Hypothalamus (tissue), 51 donors: ENCODE data around the gene RNF217.

Experiments
- DNase-seq, 51 donors: peaks; one replicate each; lab custom pipeline; 2025; lab: John Stamatoyannopoulos, UW

Gene RNF217

DNA sequence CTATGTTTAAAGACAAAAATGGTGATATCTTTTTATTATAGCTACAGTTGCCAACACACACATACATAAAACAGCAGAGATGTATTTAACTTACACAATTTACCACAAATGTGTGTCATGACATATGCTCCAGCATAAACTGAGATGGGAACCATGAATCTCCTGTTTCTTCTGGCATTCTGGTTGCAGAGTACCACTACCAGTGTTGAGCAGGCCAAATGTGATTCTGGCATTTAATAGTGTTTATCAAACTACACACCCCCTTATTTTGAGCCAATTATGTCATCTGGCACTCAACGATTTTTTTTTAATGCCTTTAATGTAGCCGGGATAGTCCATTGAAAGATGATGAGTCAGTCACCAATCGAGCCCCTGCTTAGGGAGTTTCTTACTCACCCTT, 132.3 kb downstream of the RNF217 start:
- no peak for DNase-seq

DNA sequence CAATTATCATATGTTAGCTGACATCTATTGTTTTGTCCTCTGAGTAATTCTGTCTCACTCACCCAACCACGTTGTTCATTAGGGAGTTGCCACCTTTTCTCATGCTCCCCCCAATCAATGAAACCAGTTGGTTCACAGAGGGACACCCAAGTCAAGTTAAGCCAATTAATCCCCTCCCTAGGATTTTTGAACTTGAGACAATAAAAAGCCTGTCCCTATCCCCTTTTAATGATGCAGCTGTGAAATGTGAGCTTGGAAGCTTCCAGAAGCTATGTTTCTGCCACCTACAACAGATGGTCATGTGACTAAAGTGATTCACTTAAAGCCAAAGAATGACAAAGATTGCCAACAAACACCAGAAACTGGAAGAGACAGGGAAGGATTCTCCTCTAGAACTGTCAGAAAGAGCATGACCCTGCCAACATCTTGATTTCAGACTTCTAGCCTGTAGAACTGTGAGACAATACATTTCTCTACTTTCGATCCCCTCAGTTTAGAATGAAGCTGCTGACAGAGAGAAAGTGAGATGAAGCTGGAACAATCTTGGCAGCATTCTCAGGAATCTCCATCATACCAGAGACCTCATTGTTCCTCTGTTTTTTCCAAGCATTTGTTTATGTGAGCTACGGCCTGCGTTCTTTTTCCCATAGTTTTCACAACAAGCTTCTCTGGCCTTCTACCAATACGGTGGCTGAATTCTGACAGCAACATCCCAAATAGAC, 133.5 kb downstream of the RNF217 start:
- DNase-seq = peak in 4 of 51 donors; percentile 23 to 78 (median 26)

DNA sequence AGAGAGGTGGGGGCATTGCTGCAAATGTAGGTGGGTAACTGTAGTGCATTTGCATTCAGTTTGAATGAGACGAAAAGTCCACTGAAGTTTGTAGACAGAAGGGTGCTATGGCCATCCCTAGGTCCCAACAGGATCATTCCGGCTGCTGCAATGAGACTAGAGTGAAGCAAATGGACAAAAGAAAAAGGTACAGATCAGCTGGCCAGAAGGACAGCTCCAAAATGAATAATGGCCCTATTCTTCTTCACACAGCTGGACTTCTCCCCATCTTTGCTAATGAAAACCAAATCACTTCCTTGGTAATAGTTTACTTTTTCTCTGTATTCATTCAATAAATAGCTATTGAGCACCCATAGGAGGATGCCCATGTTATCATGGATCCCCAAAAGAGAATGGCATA, 134.9 kb downstream of the RNF217 start:
- peak in 1 of 51 donors; percentile 24 for DNase-seq

DNA sequence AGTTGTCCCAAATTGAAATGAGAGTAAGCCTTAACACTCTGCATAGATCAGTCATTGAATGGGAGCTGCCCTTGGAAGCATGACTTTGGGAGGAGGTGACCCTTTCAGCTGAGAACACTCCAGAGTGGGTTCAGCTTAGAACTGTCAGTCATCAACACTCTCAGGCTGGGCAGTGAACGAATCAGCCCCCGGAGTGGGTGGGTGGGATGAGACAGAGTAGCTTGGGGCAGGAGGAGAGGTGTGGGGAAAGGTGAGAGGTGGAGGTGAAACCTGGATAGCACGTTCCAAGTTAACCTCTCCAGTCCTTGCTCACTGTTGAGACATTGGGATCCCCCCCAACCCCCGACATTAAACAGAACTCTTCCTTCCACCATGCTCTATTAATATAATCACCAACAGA, 136.0 kb downstream of the RNF217 start:
- no peak for DNase-seq

DNA sequence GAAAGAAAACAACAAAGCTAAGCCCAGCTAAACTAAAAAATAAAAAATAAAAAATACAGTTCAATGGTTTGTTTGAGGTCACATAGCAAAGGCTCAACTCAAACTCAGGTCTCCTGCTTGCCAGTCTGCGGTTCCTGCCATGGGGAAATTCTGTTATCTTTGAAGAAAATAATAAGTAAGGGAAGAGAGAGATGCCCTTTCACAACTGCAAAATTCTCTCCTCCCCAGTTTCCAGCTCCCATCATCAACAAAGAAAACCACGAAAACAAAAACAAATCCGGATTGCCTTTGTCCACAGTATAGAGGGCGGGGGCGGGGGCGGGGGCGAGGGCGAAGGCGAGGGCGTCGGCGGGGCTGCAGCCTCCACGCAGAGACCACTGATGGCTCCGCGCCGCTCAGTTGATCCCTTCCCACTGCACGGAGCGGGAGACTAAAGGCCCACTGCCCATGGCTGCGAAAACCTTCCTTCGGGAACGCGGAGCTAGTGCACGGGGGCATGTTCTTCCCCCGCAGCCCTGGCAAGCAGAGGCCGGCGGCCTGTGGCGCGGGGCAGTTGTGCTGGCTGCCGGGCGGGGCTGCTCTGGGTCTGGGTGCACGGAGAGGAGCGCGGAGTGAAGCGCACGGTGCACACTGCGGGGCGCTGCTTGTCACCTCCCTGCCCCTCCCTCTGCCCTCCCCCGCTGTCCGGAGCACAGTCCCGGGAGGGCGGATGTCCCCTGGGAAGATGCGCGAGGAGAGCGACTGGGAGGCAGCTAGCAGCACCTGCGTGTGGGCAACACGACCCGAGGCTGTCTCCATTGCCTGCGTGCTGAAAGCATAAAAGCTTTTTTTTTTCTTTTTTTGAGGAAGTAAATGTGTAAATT, 137.2 kb downstream of the RNF217 start:
- DNase-seq = peak in 46 of 51 donors; percentile 8 to 82 (median 57)

DNA sequence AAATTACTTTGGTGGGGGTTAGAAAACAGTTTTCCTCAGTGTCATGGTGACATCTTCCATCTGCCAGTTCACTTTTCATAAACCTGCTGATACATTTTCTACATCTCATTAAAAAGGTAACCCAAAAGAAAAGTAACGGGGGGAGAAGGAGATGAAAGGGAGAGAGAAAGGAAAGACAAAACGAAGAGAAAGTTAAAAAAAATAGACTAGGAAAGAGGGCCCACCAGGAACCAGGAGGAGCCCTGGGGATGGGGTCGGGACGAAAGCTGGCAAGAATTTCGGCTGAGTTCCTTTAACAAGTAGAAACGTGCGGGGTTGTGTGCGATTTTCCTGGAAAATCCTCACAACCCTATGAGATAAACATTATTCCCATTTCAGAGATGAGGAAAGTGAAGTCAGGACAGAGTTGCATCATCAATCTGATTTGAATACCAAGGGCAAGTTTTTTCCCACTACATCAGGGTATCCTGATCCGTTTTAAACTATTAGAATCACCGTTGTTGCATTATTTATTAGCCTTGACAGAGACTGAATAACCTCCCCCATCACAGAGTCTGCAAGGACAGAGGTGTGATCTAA, 137.9 kb downstream of the RNF217 start:
- DNase-seq = no peak

DNA sequence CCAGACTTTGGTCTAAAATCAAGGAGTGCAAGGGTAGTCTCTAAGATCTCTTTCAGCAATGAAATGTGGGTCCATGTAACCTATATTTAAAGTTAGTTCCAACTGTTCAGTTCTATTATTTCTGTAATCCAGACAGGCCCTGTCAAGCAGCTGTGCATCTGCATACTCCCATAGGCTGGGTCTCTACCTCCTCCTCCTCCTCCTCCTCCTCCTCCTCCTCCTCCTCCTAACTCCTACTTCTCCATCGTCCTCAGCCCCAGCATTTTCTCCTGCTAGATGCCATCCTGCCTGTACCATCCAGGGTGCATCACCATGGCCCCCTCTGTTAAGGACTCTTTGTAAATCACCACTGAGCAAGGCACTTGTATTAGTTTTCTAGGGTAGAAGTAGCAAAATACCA, 138.9 kb downstream of the RNF217 start:
- no peak for DNase-seq

DNA sequence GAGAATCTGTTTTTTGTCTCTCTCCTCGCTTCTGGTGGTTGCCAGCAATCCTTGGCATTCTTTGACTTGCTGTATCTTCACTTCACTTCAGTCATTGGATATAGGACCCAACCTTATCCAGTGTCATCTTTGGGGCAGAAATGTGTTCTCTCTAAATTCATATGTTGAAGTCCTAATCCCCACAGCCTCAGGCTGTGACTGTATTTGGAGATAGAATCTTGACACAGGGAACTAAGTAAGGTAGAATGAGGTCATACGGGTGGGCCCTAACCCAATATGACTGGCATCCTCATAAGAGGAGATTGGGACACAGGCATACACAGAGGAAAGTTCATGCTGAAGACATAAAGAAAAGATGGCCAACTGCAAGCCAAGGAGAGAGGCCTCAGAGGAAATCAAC, 139.4 kb downstream of the RNF217 start:
- DNase-seq = no peak

DNA sequence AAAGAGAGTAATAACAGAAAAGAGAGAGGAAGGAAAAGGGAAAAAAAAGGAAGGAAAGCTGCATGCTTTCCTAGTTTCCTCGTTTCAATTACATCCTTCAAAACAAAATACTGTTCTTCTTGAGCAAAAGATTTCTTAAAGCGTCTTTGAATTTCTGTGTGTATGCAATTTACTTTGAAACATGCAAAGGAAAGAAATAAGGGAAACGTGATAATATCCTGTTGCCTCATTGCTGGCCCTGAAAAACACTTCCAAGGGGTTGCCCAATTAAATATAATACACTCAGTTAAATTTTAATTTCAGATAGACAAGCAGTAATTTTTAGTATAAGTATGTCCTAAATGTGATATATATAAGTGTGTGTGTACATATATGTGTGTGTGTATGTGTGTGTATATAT, 140.2 kb downstream of the RNF217 start:
- no peak for DNase-seq

DNA sequence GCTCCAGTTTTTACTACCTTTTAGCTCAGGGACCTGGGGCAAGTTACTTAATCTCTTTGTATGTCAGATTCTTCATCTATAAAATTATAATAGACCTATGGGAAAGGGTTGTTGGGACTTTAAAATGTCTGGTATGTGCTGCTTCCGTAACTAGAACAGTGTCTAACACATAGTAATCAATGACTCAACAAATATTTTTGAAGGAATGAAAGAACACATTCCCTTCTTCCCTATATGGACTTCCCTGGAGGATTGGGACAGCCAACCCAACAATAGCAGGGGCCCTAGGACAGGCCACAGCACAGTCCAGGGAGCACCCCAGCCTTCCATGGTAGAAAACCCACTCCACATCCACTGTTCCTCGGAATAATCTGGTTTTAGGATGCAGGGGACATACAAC, 140.7 kb downstream of the RNF217 start:
- no peak for DNase-seq

DNA sequence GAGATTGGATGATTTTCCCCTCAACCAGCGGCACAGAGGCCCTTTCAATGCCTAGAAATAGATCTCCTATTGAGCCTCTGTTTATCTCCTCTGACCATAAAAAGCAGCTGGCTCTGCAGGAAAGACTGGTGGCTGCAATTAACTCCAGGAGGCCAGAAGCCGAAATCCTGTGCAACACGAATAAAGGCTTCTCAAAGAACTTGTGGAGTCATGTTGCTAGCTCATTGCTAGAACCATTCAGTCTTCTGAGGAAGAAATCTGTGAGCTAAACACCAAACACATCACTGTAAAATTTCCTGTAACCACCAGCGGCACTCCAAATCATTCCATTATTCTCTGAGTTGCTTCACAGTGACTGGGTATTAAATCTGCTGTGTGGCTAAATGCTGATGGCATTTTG, 142.2 kb downstream of the RNF217 start:
- DNase-seq = peak in 6 of 51 donors; percentile 6 to 39 (median 14)

DNA sequence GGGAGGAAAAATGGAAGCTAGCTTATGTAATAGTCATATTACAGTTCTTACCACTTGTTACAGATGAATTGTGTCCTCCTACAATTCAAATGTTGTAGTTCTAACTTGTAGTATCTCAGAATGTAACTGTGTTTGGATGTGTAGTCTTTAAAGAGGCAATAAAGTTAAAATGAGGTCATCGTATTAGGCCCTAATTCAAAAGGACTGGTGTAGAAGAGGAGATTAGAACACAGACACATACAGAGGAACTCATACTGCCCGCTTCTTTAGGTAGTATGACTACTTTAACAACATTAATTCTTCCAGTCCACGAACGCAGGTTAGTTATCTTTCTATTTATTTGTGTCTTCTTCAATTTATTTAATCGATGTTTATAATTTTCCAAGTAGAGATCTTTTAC, 144.8 kb downstream of the RNF217 start:
- no peak for DNase-seq

DNA sequence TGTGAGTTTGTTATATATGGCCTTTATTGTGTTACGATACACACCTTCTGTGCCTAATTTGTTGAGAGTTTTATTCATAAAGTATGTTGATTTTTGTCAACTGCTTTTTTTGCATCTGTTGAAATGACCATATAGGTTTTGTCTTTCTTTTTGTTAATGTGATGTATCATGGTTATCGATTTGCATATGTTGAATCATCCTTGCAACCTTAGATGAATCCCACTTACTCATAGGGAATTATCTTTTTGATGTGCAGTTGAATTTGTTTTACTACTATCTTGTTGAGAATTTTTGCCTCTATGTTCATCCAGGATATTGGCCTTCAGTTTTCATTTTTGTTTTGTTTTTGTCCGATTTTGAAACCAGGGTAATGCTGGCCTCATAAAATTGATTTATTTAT, 145.7 kb downstream of the RNF217 start:
- DNase-seq = no peak

DNA sequence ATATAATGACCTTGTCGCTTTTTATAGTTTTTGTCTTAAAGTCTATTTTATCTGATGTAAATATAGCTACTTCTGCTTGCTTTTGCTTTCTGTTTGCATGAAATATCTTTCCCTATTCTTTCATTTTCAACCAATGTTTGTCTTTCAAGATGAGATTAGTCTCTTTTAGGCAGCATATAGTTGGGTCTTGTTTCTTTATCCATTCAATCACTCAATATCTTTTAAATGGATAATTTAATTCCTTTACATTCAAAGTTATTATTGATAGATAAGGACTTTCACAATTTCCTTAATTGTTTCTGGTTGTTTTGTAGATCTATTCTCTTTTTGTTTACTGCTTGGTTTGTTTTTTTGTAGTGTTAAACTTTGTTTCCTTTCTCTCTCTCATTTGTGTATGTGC, 147.8 kb downstream of the RNF217 start:
- no peak for DNase-seq

DNA sequence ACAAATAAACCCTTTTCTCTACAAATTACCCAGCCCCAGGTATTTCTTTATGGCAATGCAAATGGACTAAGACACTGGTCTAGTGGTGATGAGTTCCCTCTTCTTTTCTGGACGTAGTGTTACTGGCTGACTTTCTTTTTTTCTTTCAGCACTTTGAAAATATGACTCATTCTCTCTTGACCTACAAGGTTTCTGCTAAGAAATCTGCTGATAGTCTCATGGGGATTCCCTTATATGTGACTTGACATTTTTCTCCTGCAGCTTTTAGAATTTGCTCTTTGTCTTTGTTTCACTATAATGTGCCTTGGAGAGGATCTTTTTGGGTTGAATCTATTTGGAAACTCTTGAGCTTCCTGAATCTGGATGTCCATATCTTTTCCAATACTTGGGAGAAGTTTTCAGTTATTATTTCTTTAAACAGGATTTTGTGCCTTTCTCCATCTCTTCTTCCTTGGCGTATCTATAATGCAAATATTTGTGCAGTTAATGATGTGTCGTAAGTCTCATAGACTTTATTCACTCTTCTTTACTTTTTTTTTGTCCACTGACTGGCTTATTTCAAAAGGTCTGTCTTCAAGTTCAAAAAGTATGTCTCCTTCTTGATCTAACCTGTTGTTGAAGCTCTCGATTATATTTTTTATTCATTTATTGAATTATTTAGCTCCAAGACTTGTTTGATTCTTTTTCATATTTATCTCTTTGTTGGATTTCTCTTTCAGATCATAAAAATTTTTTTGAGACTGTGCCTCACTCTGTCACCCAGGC, 149.2 kb downstream of the RNF217 start:
- DNase-seq = no peak

DNA sequence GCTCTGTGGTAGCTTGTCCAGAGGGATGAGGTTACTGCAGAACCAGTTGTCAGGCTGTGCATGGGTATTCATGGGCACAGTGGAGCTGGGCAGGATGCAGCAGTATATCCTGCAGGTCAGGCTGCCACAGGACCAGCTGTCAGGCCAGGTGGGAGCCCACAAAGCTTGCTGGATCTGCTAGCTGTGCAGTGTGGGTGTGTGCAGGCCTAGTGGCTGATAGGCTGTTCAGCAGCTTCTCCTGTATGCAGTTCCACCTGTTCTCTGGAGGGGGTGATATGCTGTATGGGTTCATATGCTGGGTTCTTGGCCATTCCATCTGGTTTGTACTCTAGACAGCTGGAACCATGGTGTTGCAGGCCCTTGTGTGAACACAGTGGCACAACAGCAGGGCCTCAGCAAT, 150.7 kb downstream of the RNF217 start:
- no peak for DNase-seq

DNA sequence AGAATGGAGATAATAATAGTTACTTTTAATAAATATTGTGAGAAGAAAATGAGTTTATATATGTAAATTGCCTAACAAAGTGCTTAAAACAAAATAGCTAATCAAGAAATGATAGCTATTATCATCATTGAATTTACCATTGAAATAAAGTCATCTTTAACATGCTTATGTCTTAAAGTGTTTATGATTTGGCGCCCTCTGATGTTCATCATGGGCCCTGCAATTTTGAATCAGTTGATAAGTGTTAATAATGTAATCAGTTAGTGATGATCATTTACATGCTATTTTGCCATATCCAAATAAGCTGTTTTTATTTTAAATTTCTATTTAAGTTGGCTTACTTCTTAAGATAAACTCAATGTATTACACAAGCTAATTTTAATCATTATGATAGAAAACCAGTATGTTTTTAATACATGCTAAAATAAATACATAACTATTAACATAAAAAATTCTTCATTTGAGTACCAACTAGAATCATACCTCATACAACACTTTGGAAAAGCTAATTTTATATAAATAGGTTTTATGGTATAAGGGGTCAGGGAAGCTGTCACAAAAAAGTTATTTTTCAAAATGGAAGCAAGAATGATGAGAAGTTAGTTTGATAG, 152.1 kb downstream of the RNF217 start:
- peak in 20 of 51 donors; percentile 4 to 64 (median 27) for DNase-seq

DNA sequence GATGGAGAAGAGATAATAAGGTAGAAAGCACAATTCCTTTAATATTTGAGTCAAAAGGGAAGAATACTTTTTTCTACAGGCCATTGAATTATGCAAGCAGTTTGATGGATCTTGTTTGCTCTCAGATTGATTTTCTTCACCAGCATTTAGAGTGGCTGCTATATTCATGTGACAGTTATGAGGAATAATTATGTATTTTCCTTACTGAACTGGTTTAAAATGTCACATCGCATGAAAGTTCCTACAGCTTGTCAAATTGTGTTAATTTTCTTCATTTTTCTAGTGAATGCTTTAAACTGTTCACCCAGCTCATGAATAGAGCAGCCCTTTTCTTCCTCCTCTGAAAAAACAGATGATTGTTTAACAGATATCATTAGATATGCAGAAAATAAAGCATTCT, 153.9 kb downstream of the RNF217 start:
- no peak for DNase-seq

DNA sequence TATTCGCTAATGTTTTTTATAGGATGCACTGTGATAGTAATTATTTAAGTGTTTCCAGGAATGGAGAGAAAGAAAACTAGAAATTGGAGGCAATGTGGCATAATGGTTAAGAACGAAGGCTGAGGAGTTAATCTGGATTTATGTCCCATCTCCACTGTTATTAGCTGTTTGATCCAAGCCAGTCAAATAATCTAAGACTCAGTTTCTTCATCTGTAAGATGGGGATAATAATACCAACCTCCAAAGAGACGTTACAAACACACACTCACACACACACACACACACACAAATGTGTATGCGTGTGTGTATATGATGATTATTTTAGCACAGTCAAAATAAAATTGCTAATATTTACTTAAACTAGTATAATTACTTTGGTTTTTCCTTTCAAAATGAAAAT, 154.5 kb downstream of the RNF217 start:
- no peak for DNase-seq

DNA sequence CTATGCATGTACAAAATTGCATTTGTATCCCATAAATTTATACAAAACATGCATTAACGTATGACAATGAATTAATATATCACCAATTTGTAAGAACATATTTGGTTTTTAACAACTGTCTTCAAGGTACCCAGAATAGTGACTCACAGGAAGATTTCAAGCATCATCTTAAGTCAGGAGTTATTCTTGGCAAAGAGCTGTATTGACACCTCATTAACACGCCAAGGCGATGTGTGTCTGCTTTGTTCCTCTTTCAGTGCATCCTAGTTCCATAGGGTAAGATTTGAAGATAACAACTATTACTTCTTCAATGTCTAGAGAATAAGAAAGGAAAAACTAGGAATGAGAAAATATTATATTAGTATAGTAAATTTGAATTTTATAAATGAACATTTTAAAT, 155.6 kb downstream of the RNF217 start:
- no peak for DNase-seq
